ENCODE results near the gene PNKP.
"Not testable (repeated sequence)": the region's sequence is repeated elsewhere in the genome, so short reads cannot be mapped to it uniquely, and the experiment has no call there.

PNKP gene

DNA sequence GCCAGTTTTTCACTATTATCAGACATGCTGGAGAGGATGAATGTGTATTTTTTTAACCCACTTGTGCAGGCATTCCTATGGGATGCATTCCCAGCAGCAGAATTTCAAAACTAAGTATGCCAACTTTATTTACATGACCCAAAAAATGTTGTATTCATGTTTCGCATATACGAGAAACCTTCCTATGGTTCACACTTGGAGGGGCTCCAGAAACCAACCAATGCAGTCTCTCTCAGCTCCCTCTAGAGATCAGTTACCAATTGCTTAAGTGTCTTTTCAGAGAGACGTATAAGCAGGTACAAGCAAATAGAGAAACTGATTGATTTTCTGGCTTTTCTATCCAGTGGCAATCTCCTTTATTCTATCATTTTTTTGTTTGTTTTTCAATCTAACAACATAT lies 22.0 kb downstream of the PNKP start:
- no peak for DNase-seq (ENCODE audit: low spot score)

DNA sequence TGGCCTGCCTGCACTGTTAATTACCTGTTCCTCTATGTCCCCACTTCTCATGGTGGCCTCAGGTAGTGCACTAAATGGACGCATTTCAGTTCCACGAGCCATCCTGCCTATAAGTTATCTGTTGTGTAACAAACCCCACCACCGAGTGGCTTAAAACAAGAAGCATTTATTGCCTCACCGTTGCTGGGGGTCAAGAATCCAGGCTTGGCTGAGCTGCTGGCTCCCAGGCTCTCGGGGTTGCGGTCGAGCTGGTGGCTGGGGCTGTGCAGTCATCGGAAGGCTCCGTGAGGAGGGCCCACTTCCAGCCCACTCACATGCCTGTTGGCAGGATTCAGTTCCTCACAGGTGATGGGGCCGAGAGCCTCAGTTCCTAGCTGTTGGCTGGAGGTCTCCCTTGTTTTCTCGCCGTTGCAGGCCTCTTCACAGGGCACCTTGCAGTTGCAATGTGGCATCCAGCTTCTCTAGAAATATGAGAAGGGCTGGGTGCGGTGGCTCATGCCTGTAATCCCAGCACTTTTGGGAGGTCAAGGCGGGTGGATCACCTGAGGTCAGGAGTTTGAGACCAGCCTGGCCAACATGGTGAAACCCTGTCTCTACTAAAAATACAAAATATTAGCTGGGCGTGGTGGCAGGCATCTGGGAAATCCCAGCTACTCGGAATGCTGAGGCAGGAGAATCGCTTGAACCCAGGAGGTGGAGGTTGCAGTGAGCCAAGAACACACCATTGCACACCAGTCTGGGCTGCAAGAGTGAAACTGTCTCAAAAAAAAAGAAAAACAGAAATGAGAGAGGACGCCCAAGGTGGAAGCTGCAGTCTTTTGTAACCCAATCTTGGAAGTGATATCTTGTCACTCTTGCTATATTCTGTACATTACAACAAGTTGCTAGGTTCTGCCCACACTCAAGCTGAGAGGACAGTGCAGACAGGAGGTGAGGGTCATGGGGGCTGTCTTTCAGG lies 23.0 kb downstream of the PNKP start:
- DNase-seq (ENCODE audit: low spot score) = no peak

DNA sequence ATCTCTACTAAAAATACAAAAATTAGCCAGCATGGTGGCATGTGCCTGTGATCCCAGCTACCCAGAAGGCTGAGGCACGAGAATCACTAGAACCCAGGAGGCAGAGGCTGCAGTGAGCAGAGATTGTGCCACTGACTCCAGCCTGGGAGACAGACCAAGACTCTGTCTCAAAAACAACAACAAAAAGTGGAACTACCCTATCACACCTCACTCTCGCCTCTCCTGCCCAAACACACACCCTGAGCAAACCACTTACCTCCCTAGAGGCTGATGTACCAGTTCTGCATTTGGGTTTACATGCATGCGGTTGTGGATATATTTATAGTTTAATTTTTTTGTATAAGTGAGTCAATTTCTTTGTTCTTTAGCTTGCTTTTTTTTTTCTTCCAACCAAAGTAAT lies 24.1 kb downstream of the PNKP start:
- DNase-seq (ENCODE audit: low spot score) = no peak

DNA sequence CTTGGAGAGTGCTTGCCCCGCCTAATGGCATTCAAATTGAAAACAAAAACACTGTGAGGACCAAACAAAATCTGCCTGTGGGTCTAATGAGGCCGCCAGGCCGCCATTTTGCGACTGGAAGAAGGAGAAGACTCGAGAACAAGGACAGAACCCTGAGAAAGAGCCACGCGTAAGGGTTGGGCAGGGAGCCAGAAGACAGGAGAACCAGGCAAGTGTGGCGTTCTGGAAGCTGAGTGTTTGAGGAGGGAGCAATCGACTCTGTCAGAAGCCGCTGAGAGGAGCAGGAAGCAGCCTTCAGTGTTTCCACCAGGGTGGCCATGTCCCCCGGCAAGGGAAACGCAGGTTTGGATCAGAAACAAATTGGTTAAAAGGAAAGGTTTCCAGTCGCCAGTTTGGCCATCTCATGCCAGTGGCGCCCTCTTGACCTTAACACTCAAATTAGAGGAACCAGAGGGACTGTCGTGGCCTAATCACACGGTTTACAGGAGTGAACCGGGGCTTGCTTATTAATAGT lies 26.6 kb downstream of the PNKP start:
- no peak for DNase-seq (ENCODE audit: low spot score)

DNA sequence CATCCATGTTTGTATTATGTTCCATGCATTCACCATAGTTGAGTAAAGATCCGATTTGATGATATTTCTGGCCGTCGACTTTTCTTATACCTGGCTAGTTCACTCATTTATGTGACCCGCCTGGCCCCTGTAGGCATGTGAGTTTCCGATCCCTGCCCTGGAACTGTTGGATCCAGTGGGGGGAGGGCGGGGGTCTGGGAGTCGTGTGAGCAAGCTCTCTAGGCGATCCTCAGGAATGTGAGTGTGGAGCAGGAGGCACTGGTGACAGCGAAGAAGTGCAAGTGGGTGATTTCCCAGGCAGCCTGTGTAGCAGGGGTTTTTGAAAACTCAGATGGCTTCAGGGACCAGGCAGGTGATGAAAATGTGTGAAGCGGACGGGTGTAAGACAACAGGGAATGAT lies 27.1 kb downstream of the PNKP start:
- no peak for DNase-seq (ENCODE audit: low spot score)

DNA sequence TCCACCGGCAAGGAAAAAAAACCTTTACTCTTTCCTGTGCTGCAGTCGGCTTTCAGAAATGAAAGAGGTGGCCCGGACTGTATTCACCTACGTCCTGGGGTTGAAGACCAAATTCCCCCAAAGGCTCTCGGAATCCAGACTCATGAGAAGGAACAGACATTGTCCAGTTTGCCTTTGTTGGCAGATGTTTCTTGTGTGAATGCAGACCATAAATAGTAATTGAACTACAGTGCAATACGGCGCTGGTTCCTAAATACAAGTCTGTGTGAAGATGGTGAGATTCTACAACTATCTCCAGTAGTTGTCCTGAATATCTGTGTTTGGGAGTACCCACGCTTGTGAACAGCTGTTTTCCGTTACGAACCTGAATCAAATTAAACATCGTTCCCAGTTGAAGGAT lies 27.7 kb downstream of the PNKP start:
- DNase-seq (ENCODE audit: low spot score) = no peak

DNA sequence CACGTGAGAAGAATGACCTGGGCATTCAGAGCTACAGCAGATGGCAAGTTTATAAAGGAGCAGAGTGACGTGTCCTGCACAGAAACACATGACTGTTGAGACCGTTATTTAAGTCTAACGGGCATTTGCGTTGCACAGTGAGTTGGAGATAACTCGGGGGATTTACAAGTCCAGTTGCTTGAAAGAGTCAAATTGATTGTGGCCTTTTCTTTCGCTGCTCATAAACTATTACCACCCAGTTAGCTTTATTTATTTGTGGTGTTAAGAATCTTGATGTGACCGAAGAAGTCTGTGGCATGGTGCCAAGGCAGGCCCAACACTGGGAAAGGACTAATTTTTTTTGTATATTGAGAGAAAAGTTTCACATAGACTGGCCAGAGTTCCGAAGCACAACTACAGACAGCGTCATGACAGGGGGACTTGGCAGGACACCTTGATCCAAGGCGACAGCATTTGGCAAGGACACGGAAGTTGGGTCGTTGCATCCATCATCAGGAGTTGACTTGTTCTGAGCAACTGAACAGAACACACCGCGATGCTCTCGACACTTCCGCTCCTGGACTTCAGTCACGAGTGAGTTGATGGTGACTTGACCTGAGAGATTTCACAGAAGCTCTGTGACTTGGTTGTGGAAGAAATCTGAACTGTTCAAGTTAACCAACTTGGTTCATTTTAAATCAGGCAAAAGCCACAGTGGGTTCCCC lies 28.3 kb downstream of the PNKP start:
- no peak for DNase-seq (ENCODE audit: low spot score)

DNA sequence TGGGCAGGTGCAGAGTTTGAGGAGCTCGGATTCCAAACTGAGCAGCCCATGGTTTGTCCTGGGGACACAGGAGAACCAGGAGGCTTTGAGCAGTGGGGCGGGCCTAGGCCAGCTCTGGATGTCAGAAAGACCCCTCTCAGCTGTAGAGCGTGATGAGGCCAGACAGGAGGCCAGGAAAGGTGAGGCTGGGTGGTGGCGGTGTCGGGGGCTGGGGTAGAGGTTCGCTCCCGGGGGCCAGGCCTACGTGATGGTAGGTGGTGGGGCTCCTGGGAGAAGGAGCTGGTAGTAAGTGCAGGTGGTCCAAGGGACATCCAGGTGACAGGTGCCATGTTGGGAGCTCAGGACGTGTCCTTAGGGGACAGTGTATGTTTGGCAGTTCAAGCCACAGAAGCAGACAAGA lies 30.0 kb downstream of the PNKP start:
- DNase-seq (ENCODE audit: low spot score) = no peak

DNA sequence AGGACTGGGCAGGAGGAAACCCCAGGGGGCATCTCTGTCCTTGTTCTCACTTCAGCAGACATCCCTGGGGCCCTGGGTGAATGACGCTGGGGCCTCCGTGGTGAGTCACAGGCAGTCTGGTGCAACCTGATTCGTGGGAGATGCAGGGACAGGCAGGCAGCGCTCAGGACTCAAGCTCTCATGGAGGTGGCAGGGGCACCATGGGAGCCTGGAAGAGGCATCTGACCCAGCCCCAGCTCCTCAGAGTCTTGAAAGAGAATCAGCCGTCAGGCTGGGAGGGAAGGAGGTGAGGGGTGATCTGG lies 30.4 kb downstream of the PNKP start:
- no peak for DNase-seq (ENCODE audit: low spot score)

DNA sequence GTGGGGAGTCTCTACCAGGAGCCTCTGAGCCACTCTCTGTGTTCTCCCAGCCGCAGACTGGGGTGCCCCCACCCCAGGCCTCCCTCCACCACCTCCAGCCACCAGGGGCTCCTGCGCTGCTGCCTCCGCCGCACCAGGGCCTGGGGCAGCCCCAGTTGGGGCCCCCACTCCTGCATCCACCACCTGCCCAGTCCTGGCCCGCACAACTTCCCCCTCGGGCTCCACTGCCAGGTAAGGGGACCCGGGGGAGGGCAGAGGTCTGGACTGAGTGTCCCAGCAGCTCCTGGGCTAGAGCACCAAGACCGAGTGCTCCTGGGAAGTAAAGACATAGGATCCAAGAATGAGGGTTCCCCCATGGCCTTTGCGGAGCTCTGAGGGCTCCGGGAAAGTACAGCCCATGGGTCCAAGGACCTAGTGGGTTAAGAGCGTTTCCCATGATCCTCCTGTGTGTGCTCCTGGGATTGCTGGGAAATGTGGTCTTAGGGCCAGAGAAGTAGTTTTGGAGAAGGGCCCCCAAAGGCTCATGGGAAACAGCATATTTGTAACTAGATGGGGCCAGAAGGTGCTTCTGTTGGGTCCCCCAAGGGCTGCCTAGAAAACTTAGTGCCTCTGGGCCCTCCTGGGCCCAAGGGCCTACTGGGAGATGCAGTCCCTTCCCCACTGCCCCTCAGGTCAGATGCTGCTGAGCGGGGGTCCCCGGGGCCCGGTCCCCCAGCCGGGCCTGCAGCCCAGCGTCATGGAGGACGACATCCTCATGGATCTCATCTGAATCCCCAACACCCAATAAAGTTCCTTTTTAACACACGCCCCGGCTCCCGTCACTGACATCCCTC lies 31.0 kb downstream of the PNKP start:
- DNase-seq (ENCODE audit: low spot score) = no peak

DNA sequence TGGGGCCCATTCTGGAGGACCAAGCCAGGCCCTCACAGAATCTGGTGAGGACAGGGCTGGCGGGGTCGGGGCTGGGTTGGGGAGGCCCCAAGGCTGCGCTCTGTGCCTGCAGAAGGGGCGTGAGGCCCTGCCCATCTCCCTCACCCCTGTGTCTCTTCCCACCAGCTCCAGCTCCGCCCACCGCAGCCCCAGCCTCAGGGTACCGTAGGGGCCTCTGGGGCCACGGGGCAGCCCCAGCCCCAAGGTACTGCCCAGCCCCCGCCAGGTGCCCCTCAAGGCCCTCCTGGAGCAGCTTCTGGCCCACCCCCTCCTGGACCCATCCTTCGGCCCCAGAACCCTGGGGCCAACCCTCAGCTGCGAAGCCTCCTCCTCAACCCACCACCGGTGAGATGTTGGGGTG lies 31.8 kb downstream of the PNKP start:
- no peak for DNase-seq (ENCODE audit: low spot score)

DNA sequence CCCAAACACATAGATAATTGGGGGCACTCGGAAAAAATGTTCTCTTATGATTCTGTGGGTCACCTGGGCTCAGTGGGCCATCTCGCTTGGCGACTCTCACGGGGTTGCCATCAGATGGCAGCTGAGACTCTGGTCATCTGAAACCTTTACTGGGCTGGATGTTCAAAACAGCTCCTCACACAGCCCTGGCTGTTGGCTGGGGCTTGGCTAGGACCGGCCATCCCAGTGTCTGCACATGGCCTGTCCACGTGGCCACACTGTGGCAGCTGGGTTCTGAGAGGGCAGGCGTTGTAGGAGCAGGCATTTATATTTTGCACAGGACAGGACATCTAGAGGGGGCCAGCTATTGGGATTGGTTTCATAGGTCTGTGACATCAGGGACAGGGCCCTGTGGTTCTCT lies 33.8 kb downstream of the PNKP start:
- no peak for DNase-seq (ENCODE audit: low spot score)

DNA sequence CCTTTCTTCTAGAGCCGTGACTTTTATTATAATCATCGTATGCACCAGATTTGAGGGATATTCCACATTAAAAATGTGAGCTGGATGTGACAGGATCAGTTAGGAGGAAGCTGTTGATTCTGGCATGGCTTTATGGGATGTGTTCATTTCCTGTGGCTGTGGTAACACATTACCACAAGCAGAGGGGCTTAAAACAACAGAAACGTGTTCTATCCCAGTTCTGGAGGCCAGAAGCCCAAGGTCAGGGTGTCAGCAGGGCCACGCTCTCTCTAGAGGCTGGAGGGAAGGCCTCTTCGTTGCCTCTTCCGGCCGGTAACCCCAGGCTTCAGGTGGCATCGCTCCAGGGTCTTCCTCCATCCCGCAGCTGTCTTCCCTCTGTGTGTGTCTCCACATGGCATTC lies 34.8 kb downstream of the PNKP start:
- DNase-seq (ENCODE audit: low spot score) = no peak

DNA sequence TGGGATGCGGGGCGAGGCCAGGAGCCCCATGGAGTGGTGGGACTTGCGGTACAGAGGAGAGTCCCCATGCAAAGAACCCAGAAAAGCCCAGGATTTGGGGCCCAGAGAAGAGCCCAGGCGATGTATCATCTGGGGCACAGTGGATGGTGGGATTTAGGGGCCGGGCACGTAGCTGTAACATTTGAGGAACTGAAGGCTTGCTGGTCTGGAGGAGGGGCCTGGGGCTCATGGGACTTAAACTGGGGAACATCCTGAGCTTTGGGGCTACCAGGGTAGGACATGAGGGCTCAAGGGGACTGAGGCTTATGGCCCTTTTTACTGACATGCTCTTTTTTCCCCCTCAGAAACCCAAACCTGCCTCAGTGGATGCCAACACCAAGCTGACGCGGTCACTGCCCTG lies 35.8 kb downstream of the PNKP start:
- no peak for DNase-seq (ENCODE audit: low spot score)

DNA sequence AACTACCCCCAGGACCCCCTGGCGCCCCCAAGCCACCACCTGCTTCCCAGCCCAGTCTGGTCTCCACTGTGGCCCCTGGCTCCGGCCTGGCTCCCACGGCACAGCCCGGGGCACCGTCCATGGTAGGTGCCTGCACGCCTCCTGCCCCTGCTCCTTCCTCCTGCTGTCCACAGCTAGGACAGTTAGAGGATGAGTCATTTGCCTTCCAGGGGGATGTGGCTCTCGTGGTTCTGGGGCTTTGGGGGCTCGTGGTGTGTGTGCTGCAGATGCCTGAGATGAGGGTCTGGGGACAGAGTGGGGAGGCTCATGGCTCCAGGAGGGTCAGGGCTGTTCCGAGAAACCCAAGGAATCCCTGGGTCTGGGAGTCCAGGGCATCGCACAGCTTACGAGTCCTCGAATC lies 36.6 kb downstream of the PNKP start:
- no peak for DNase-seq (ENCODE audit: low spot score)

DNA sequence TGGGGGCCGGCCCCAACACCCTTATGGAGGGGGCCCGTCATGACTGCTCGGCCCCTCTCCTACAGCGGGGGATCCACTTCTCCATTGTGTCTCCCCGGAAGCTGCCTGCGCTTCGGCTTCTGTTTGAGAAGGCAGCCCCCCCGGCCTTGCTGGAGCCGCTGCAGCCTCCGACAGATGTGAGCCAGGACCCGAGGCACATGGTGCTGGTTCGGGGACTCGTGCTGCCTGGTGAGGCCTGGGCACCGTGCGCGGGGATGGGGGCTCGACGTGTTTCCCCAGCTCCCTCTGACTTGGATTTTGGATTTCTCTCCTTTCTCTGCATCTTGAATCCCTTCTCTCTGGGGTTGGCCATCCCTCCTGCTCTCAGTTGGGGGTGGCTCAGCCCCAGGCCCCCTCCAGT lies 37.7 kb downstream of the PNKP start:
- DNase-seq (ENCODE audit: low spot score) = no peak

DNA sequence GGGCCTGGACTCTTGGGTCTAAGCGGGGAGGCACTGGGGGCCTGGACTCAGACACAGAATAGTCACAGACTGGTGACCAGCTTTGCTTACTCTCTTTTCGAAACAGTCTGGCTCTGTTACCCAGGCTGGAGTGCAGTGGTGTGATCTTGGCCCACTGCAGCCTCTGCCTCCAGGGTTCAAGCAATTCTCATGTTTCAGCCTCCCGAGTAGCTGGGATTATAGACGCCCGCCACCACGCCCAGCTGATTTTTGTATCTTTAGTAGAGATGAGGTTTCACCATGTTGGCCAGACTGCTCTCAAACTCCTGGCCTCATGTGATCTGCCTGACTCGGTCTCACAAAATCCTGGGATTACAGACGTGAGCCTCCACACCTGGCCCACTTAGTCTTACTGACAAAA lies 38.2 kb downstream of the PNKP start:
- DNase-seq (ENCODE audit: low spot score) = no peak

DNA sequence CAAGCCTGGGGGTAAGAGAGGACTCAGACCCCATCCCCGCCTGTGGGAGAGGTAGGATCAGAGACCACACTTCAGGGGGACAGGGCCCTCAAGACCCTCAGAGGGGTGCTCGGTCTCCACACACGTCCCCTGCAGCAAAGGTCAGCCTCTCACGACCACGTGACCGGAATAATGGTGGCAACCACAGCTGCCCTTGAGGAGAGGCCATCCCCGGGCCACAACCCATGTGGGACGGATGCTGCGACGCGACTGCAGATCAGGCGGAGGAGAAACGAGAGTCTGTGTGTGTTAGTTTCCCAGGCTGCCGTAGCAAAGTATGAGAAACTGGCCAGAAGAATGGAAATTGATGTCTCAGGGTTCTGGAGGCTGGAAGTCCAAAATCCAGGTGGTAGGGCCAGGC lies 40.3 kb downstream of the PNKP start:
- no peak for DNase-seq (ENCODE audit: low spot score)

DNA sequence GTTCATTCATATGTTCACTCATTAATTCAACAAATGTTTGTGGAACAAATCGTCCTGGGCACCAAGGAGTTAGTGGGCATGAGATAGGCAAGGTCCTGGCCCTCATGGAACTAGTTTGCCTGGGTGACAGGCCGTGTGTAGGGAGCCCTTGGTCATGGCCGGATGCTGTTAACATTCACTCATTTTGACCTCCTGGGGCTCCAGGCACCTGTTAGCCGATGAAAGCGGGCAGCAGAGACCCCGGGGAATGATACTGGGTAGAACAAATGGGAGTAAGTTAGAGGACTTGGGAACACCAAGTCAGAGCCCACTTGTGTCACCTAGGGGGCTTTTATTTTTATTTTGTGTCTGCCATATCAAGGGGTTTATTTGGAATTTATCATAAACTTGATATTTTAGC lies 42.7 kb downstream of the PNKP start:
- no peak for DNase-seq (ENCODE audit: low spot score)

DNA sequence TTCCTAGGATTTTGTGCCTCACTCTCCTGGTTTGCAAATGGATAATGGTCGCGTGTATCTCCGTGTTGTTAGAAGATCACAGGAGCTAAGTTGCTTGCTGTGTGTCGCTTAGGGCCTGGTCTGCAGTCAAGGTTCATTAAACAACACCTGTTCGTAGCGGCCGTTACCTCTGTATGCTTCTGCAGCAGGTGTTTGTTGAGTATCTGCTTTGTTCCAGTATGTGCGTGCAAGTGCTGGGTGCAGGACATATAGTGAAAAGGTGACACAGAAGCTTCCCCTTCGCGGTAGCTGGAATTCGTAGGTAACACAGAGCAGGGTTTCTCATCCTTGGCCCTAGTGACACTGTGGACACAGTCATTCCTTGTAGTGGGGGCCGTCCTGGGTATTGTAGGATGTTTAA lies 43.9 kb downstream of the PNKP start:
- no peak for DNase-seq (ENCODE audit: low spot score)

DNA sequence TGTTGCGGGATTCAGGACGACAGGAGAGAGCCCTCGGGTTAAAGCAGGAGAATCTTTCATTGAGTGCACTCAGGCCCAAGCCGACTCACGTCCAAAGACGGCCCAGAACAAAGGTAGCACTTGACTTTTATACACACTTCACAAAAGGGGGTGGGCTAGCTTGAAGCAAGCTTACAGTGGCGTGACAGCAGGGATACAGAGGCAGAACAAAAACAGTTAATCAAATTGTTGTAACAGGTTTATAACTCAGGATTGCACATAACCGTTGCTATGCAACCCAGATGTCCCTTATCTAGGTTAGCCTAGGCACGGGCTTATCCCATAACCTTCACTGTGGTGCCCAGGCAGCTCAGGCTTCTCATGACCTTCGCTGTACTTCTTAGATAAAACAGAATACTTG lies 47.3 kb downstream of the PNKP start:
- DNase-seq (ENCODE audit: low spot score) = no peak

DNA sequence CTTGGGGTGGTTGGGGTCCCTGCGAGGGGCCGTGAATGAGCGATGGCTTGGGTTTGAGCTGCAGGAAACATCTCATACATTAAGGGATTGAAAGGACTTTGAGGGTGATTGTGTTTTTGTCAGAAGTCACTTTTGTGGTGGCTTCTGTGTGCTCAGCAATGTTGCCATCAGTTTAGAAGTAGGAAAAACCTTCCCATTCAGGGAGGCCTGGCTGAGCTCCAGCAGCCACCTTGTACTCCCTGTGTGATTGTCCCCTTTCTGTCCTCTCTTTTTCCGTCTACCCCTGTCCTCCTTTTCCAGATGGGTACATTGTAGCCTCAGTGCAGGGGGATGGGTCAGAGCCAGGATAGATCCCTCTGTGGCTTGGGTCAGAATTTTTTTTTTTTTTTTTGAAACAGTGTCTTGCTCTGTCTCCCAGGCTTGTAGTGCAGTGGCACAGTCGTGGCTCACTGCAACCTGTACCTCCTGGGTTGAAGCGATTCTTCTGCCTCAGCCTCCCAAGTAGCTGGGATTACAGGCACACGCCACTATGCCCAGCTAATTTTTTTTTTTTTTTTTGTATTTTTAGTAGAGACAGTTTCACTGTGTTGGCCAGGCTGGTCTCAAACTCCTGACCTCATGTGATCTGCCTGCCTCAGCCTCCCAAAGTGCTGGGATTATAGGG lies 47.8 kb downstream of the PNKP start:
- DNase-seq (ENCODE audit: low spot score) = not testable (repeated sequence)
